CD4-positive, CD25-positive, alpha-beta regulatory T cell (primary cell): ENCODE results near the gene PRKCA. TPM values are rescaled to one million over a fixed set of nuclear protein-coding genes. Genes with fewer than 3 reads are reported as not detected.
"Not testable (repeated sequence)": the region's sequence is repeated elsewhere in the genome, so short reads cannot be mapped to it uniquely, and the experiment has no call there.

ENCODE experiments used
- ATAC-seq, 2 donors: fragments of 150-1000 bp; cut with Tn5 transposase; one replicate each; pipeline ENCODE4 v1.10.0; 2021; ENCODE audit warnings: low read depth in 2 of 2, moderate number of reproducible peaks in 2 of 2, moderate library complexity in 1 of 2
- DNase-seq, 3 donors: peaks; one replicate each; pipeline versions ENCODE4 v3.0.0 to v3.0.0-alpha.2; 2012 to 2022; ENCODE audit warnings: mixed read lengths in 1 of 3
- H3K27ac ChIP-seq: one replicate; pipeline ENCODE4 v1.7.0; 2013; ENCODE audit warnings: mild to moderate bottlenecking, low read length; ENCODE audit not compliant: insufficient read depth, poor library complexity, severe bottlenecking
- H3K27me3 ChIP-seq: one replicate; pipeline ENCODE4 v1.7.0; 2013; ENCODE audit warnings: low read length; ENCODE audit not compliant: control insufficient read depth, insufficient read depth
- H3K36me3 ChIP-seq: one replicate; pipeline ENCODE4 v1.7.0; 2013; ENCODE audit warnings: mild to moderate bottlenecking, low read length, moderate library complexity; ENCODE audit not compliant: control insufficient read depth, insufficient read depth
- H3K4me1 ChIP-seq: 2 replicates; pipeline ENCODE4 v1.7.0; 2013; ENCODE audit warnings: mild to moderate bottlenecking, low read length; ENCODE audit not compliant: insufficient read depth, control insufficient read depth, poor library complexity, severe bottlenecking
- H3K4me3 ChIP-seq: one replicate; pipeline ENCODE4 v1.7.0; 2013; ENCODE audit warnings: low read depth, mild to moderate bottlenecking, low read length, moderate library complexity
- H3K9me3 ChIP-seq, 2 experiments: 1 replicate in 1 of 2; 2 replicates in 1 of 2; pipeline ENCODE4 v1.7.0; 2013; ENCODE audit warnings: low read length in 2 of 2, mild to moderate bottlenecking in 1 of 2, moderate library complexity in 1 of 2; ENCODE audit not compliant: control insufficient read depth in 2 of 2
- H3K27ac Mint-ChIP-seq, 3 donors: one replicate each; pipeline ENCODE4 v1.8.0; 2020 to 2022; ENCODE audit warnings: mild to moderate bottlenecking in 3 of 3, mixed read lengths in 3 of 3, moderate library complexity in 2 of 3
- H3K27me3 Mint-ChIP-seq: one replicate; pipeline ENCODE4 v1.8.0; 2022; ENCODE audit warnings: mild to moderate bottlenecking, mixed read lengths
- H3K36me3 Mint-ChIP-seq: one replicate; pipeline ENCODE4 v1.8.0; 2020; ENCODE audit warnings: mixed read lengths
- H3K4me1 Mint-ChIP-seq, 4 donors: one replicate each; pipeline ENCODE4 v1.8.0; 2020 to 2022; ENCODE audit warnings: mixed read lengths in 4 of 4, mild to moderate bottlenecking in 1 of 4
- H3K4me3 Mint-ChIP-seq, 4 donors: one replicate each; pipeline ENCODE4 v1.8.0; 2020 to 2022; ENCODE audit warnings: mild to moderate bottlenecking in 4 of 4, mixed read lengths in 4 of 4, moderate library complexity in 3 of 4
- H3K9me3 Mint-ChIP-seq, 7 donors: one replicate each; pipeline ENCODE4 v1.8.0; 2020 to 2022; ENCODE audit warnings: mixed read lengths in 7 of 7, mild to moderate bottlenecking in 3 of 7, moderate library complexity in 2 of 7
- polyA plus RNA-seq, 4 donors: library from polyadenylated mRNA; unstranded; fragments of 300-500 nt; fragmentation: Illumina TruSeq; gene quantifications; one replicate each; pipeline ENCODE4 v1.2.3, GENCODE V29; 2021
- total RNA-seq: library from RNA; stranded (reverse); gene quantifications from one replicate; pipeline ENCODE4 v1.2.3, GENCODE V29; 2022

The PRKCA gene
- total and polyA plus RNA-seq, 5 donors from 2014 or later = 0.60 to 84.0 (median 2.0) TPM

GRCh38 chr17:66312912-66313311 lies 10.5 kb downstream of the PRKCA start:
- no peak for DNase-seq
- Histone ChIP-seq H3K9me3 (no peaks in the 10 kb centered on the region), H3K4me1 (peaks cover 13% of the 10 kb centered on the region), H3K27me3 (no peaks in the 10 kb centered on the region), H3K36me3 (no peaks in the 10 kb centered on the region), H3K27ac (no peak overlapping the region), H3K4me3 (no peak overlapping the region)
- Mint-ChIP-seq H3K4me3 (peak overlapping the region in 1 of 4 donors; percentile 18), H3K27me3 (no peaks in the 10 kb centered on the region), H3K27ac (peak overlapping the region; percentile 13 to 58 (median 29)), H3K4me1 (peaks cover 25 to 89% (median 69%) of the 10 kb centered on the region in 4 donors), H3K36me3 (peaks cover 27% of the 10 kb centered on the region), H3K9me3 (no peaks in the 10 kb centered on the region)
- ATAC-seq = no peak

- H3K27me3 ChIP-seq = no peaks in the 10 kb centered on the region
- ATAC-seq (no peak), DNase-seq (no peak)
- H3K4me1 ChIP-seq = peaks cover 13% of the 10 kb centered on the region
- H3K4me3 ChIP-seq = peak overlapping the region; percentile 4
- H3K36me3 ChIP-seq = no peaks in the 10 kb centered on the region
- no peaks in the 10 kb centered on the region for H3K9me3 Mint-ChIP-seq
- no peaks in the 10 kb centered on the region for H3K9me3 ChIP-seq
- no peaks in the 10 kb centered on the region for H3K27me3 Mint-ChIP-seq
- H3K36me3 Mint-ChIP-seq = peaks cover 29% of the 10 kb centered on the region
- no peak overlapping the region for H3K27ac ChIP-seq
- peak overlapping the region; percentile 13 to 67 (median 29) for H3K27ac Mint-ChIP-seq
- H3K4me1 Mint-ChIP-seq = peaks cover 22 to 89% (median 68%) of the 10 kb centered on the region in 4 donors
- H3K4me3 Mint-ChIP-seq = peak overlapping the region in 3 of 4 donors; percentile 28 to 49 (median 35)
These were observed 10.9 kb downstream of the PRKCA start for GRCh38 chr17:66313325-66313724.

- no peaks in the 10 kb centered on the region for H3K9me3 Mint-ChIP-seq
- peaks cover 24% of the 10 kb centered on the region for H3K36me3 Mint-ChIP-seq
- Histone ChIP-seq H3K27ac (no peak overlapping the region), H3K36me3 (no peaks in the 10 kb centered on the region), H3K9me3 (no peaks in the 10 kb centered on the region), H3K27me3 (no peaks in the 10 kb centered on the region), H3K4me1 (peaks cover 13% of the 10 kb centered on the region), H3K4me3 (peak overlapping the region; percentile 4)
- H3K27ac Mint-ChIP-seq = peak overlapping the region in 1 of 3 donors; percentile 34
- ATAC-seq (no peak), DNase-seq (peak in 1 of 3 donors; percentile 63)
- peak overlapping the region in 1 of 4 donors; percentile 49 for H3K4me3 Mint-ChIP-seq
- peaks cover 14 to 85% (median 64%) of the 10 kb centered on the region in 4 donors for H3K4me1 Mint-ChIP-seq
- no peaks in the 10 kb centered on the region for H3K27me3 Mint-ChIP-seq
These were observed 11.7 kb downstream of the PRKCA start for GRCh38 chr17:66313995-66314659.

GRCh38 chr17:66317629-66318028 lies 15.2 kb downstream of the PRKCA start:
- Mint-ChIP-seq H3K27ac (no peak overlapping the region), H3K4me1 (peaks cover 13 to 53% (median 40%) of the 10 kb centered on the region in 4 donors), H3K36me3 (peaks cover 11% of the 10 kb centered on the region), H3K4me3 (no peak overlapping the region), H3K27me3 (no peaks in the 10 kb centered on the region), H3K9me3 (peaks cover 0 to 7% (median 0%) of the 10 kb centered on the region in 7 donors)
- Histone ChIP-seq H3K4me3 (no peak overlapping the region), H3K36me3 (no peaks in the 10 kb centered on the region), H3K27ac (no peak overlapping the region), H3K9me3 (peaks cover 6 to 9% of the 10 kb centered on the region in 2 experiments), H3K4me1 (peaks cover 13% of the 10 kb centered on the region), H3K27me3 (no peaks in the 10 kb centered on the region)
- DNase-seq (no peak), ATAC-seq (no peak)

GRCh38 chr17:66319226-66319625 lies 16.8 kb downstream of the PRKCA start:
- Mint-ChIP-seq H3K9me3 (peaks cover 0 to 7% (median 0%) of the 10 kb centered on the region in 7 donors), H3K27me3 (no peaks in the 10 kb centered on the region), H3K36me3 (peaks cover 15% of the 10 kb centered on the region), H3K4me1 (peaks cover 5 to 49% (median 29%) of the 10 kb centered on the region in 4 donors), H3K27ac (no peak overlapping the region), H3K4me3 (no peak overlapping the region)
- DNase-seq = no peak
- no peak for ATAC-seq
- Histone ChIP-seq H3K4me1 (peaks cover 1% of the 10 kb centered on the region), H3K9me3 (peaks cover 6 to 9% of the 10 kb centered on the region in 2 experiments), H3K27ac (no peak overlapping the region), H3K36me3 (no peaks in the 10 kb centered on the region), H3K27me3 (no peaks in the 10 kb centered on the region), H3K4me3 (no peak overlapping the region)

- Histone ChIP-seq H3K27me3 (no peaks in the 10 kb centered on the region), H3K27ac (no peak overlapping the region), H3K36me3 (no peaks in the 10 kb centered on the region), H3K4me3 (no peak overlapping the region), H3K4me1 (no peaks in the 10 kb centered on the region), H3K9me3 (peaks cover 6 to 9% of the 10 kb centered on the region in 2 experiments)
- H3K9me3 Mint-ChIP-seq = peaks cover 0 to 7% (median 0%) of the 10 kb centered on the region in 7 donors
- H3K36me3 Mint-ChIP-seq = peaks cover 13% of the 10 kb centered on the region
- no peak overlapping the region for H3K4me3 Mint-ChIP-seq
- H3K27ac Mint-ChIP-seq = peak overlapping the region in 1 of 3 donors; percentile 75
- peaks cover 5 to 51% (median 31%) of the 10 kb centered on the region in 4 donors for H3K4me1 Mint-ChIP-seq
- no peak for DNase-seq
- no peaks in the 10 kb centered on the region for H3K27me3 Mint-ChIP-seq
- no peak for ATAC-seq
These were observed 20.4 kb downstream of the PRKCA start for GRCh38 chr17:66322764-66323163.

GRCh38 chr17:66324381-66325004 lies 22.1 kb downstream of the PRKCA start:
- H3K9me3 ChIP-seq, H3K27me3 ChIP-seq, H3K4me3 ChIP-seq, ATAC-seq, H3K27ac Mint-ChIP-seq, H3K27me3 Mint-ChIP-seq, H3K27ac ChIP-seq, H3K36me3 ChIP-seq, DNase-seq, H3K9me3 Mint-ChIP-seq: not testable (repeated sequence)
- Mint-ChIP-seq H3K36me3 (peaks cover 11% of the 10 kb centered on the region), H3K4me1 (peaks cover 5 to 58% (median 37%) of the 10 kb centered on the region in 4 donors), H3K4me3 (peak overlapping the region in 1 of 4 donors; percentile 10)
- H3K4me1 ChIP-seq = peaks cover 10% of the 10 kb centered on the region
